KMS-11 (cell line): ENCODE measurements around the gene CAMKK2.

Experiments
- H2AFZ ChIP-seq: fragments of 200-600 bp; sonication (generic); 2 replicates; pipeline ENCODE4 v1.6.1; 2016; ENCODE audit warnings: antibody characterized with exemption, mixed run types, low read depth
- H3K27ac ChIP-seq: fragments of 200-600 bp; sonication (generic); 2 replicates; pipeline ENCODE4 v1.6.1; 2016; ENCODE audit warnings: mild to moderate bottlenecking, mixed run types
- H3K27me3 ChIP-seq: fragments of 200-600 bp; sonication (generic); 2 replicates; pipeline ENCODE4 v1.6.1; 2017; ENCODE audit warnings: mild to moderate bottlenecking, low read depth, mixed run types, moderate library complexity; ENCODE audit not compliant: insufficient read depth
- H3K36me3 ChIP-seq: fragments of 200-600 bp; sonication (generic); 2 replicates; pipeline ENCODE4 v1.6.1; 2017; ENCODE audit warnings: mild to moderate bottlenecking, mixed run types; ENCODE audit not compliant: insufficient read depth
- H3K4me1 ChIP-seq: fragments of 200-600 bp; sonication (generic); 2 replicates; pipeline ENCODE4 v1.6.1; 2016; ENCODE audit warnings: mild to moderate bottlenecking, low read depth, mixed run types; ENCODE audit not compliant: poor library complexity, severe bottlenecking
- H3K4me2 ChIP-seq: fragments of 200-600 bp; sonication (generic); 2 replicates; pipeline ENCODE4 v1.7.0; 2016; ENCODE audit warnings: mild to moderate bottlenecking, mixed run types
- H3K4me3 ChIP-seq: fragments of 200-600 bp; sonication (generic); IDR thresholded peaks from 2 replicates; pipeline ENCODE4 v1.6.1; 2017; ENCODE audit warnings: low read depth, low read length, mixed read lengths; ENCODE audit not compliant: insufficient read depth
- H3K79me2 ChIP-seq: fragments of 200-600 bp; sonication (generic); 2 replicates; pipeline ENCODE4 v1.6.1; 2016; ENCODE audit warnings: low read depth, mixed run types; ENCODE audit not compliant: insufficient read depth
- H3K9ac ChIP-seq: fragments of 200-600 bp; sonication (generic); 2 replicates; pipeline ENCODE4 v1.6.1; 2016; ENCODE audit warnings: mild to moderate bottlenecking, mixed run types
- H4K20me1 ChIP-seq: fragments of 200-600 bp; sonication (generic); 2 replicates; pipeline ENCODE4 v1.6.1; 2016; ENCODE audit warnings: mild to moderate bottlenecking, mixed run types; ENCODE audit not compliant: insufficient read depth
- CTCF ChIP-seq: fragments of 200-600 bp; sonication (generic); conservative IDR thresholded peaks from 2 replicates; pipeline ENCODE4 v1.6.1; 2017; ENCODE audit warnings: low read depth, mild to moderate bottlenecking, antibody characterized with exemption, low read length, moderate library complexity, mixed read lengths

The CAMKK2 gene

GRCh38 chr12:121223292-121224285, 72.9 kb downstream of the CAMKK2 start:
- Histone ChIP-seq H3K9ac (no peak overlapping the region), H3K27me3 (no peaks in the 10 kb centered on the region), H3K4me1 (peaks cover 15% of the 10 kb centered on the region), H3K79me2 (no peaks in the 10 kb centered on the region), H2AFZ (no peak overlapping the region), H4K20me1 (no peaks in the 10 kb centered on the region), H3K27ac (no peak overlapping the region), H3K4me3 (no peak overlapping the region), H3K4me2 (no peak overlapping the region), H3K36me3 (no peaks in the 10 kb centered on the region)
- no peak for TF ChIP-seq CTCF

DNA sequence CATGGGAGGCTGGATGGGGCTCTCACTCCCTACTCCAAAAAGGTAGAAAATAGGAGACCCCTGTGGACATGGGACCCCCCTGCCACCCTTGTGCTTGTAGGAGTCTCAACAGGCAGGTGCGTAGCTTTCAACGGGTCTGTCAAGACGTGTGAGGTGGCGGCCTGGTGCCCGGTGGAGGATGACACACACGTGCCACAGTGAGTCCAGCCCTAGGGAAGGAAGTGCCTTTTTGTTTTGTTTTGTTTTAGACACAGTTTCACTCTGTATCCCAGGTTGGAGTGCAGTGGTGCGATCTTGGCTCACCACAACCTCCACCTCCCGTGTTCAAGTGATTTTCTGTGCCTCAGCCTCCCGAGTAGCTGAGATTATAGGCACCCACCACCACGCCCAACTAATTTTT, 73.7 kb downstream of the CAMKK2 start:
- TF ChIP-seq CTCF, result no peak
- no peak overlapping the region for H3K9ac ChIP-seq
- no peak overlapping the region for H3K27ac ChIP-seq
- no peaks in the 10 kb centered on the region for H4K20me1 ChIP-seq
- no peak overlapping the region for H2AFZ ChIP-seq
- H3K27me3 ChIP-seq, result no peaks in the 10 kb centered on the region
- no peak overlapping the region for H3K4me2 ChIP-seq
- H3K4me1 ChIP-seq, result peaks cover 14% of the 10 kb centered on the region
- no peaks in the 10 kb centered on the region for H3K79me2 ChIP-seq
- no peak overlapping the region for H3K4me3 ChIP-seq
- H3K36me3 ChIP-seq, result no peaks in the 10 kb centered on the region

- TF ChIP-seq CTCF, result no peak
- Histone ChIP-seq H3K36me3 (no peaks in the 10 kb centered on the region), H4K20me1 (no peaks in the 10 kb centered on the region)
Measured at GRCh38 chr12:121219353-121219986, 77.0 kb downstream of the CAMKK2 start.

DNA sequence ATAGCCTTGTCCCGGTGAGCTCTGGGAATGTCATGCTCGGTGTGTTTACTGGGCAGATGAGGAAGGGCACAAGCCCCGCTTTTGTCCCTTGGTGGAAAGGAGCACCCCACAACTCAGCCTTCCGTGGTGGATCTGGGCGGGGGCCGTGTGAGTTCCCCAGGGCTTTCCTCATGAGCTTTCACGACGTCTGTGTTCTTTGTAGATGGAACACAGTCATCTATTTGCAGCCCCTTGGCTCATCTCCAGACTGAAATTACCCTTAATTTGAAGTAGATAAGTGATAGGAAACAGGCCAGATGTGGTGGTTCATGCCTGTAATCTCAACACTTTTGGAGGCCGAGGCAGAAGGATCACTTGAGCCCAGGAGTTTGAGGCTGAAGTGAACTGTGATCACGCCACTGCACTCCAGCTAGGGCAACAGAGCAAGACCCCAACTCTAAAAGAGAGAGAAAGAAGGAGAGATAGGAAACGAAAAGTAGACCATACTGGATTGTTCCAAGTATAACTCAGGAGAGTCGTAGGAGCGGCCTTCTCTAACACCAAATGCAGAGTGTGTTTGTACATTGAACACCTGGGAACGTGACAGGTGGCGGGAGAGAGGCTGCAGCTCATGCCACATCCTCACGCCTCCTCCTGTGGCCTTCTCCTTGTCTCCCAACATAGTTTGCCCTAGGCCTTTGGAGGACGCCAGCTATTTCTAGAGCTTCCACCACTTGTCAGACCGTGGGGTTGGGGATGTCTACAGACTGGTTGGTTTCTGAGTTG, 77.7 kb downstream of the CAMKK2 start:
- no peak overlapping the region for H3K4me3 ChIP-seq
- no peak overlapping the region for H3K9ac ChIP-seq
- peaks cover 26% of the 10 kb centered on the region for H3K4me1 ChIP-seq
- H3K27me3 ChIP-seq, result no peaks in the 10 kb centered on the region
- TF ChIP-seq CTCF, result no peak
- H3K4me2 ChIP-seq, result no peak overlapping the region
- no peaks in the 10 kb centered on the region for H3K36me3 ChIP-seq
- H2AFZ ChIP-seq, result no peak overlapping the region
- H4K20me1 ChIP-seq, result no peaks in the 10 kb centered on the region
- H3K27ac ChIP-seq, result no peak overlapping the region
- no peaks in the 10 kb centered on the region; the same call in 1 of the 2 replicates for H3K79me2 ChIP-seq

More at GRCh38 chr12:121219353-121219986, 77.0 kb downstream of the CAMKK2 start:
- Histone ChIP-seq H3K4me3 (no peak overlapping the region), H2AFZ (no peak overlapping the region), H3K27ac (no peak overlapping the region), H3K4me1 (peaks cover 19% of the 10 kb centered on the region), H3K79me2 (no peaks in the 10 kb centered on the region; the same call in 1 of the 2 replicates), H3K27me3 (no peaks in the 10 kb centered on the region), H3K9ac (no peak overlapping the region), H3K4me2 (no peak overlapping the region)
